GM21528 (cell line): ENCODE data around the gene HMOX1.
A peak's percentile ranks its signal among the peaks of the same experiment; 100 is the strongest.
"Not testable (repeated sequence)": the region's sequence is repeated elsewhere in the genome, so short reads cannot be mapped to it uniquely, and the experiment has no call there.

Experiments used
- ATAC-seq: cut with Tn5 transposase; IDR thresholded peaks from one replicate; pipeline ENCODE4 v1.9.1; 2021; ENCODE audit warnings: mild to moderate bottlenecking, moderate library complexity; ENCODE audit not compliant: unreplicated experiment, low FRiP score

HMOX1 gene

GRCh38 chr22:35378621-35379020 lies 2.3 kb upstream of the HMOX1 start:
- ATAC-seq: no peak

- ATAC-seq: no peak
Observed at GRCh38 chr22:35379146-35379993, 1.5 kb upstream of the HMOX1 start.

- no peak for ATAC-seq
Observed at GRCh38 chr22:35380013-35380412, 883 bp upstream of the HMOX1 start.

GRCh38 chr22:35381424-35382009 lies 621 bp downstream of the HMOX1 start:
- peak; percentile 11 for ATAC-seq

- no peak for ATAC-seq
Observed at GRCh38 chr22:35383679-35384071, 2.8 kb downstream of the HMOX1 start.

- ATAC-seq: no peak
Observed at GRCh38 chr22:35384527-35384926, 3.6 kb downstream of the HMOX1 start.

GRCh38 chr22:35384975-35385588 lies 4.2 kb downstream of the HMOX1 start:
- no peak for ATAC-seq

- no peak for ATAC-seq
Observed at GRCh38 chr22:35386670-35387288, 5.9 kb downstream of the HMOX1 start.

- no peak for ATAC-seq
Observed at GRCh38 chr22:35390933-35391332, 10.0 kb downstream of the HMOX1 start.

- no peak for ATAC-seq
Observed at GRCh38 chr22:35392357-35392756, 11.5 kb downstream of the HMOX1 start.

GRCh38 chr22:35393116-35394010 lies 12.5 kb downstream of the HMOX1 start:
- no peak for ATAC-seq

GRCh38 chr22:35394011-35394312 lies 13.1 kb downstream of the HMOX1 start:
- no peak for ATAC-seq

GRCh38 chr22:35394810-35395563 lies 14.1 kb downstream of the HMOX1 start:
- ATAC-seq: no peak

GRCh38 chr22:35396622-35397021 lies 15.7 kb downstream of the HMOX1 start:
- ATAC-seq: not testable (repeated sequence)

GRCh38 chr22:35397095-35397904 lies 16.4 kb downstream of the HMOX1 start:
- ATAC-seq: no peak

- no peak for ATAC-seq
Observed at GRCh38 chr22:35398591-35398973, 17.7 kb downstream of the HMOX1 start.

- ATAC-seq: no peak
Observed at GRCh38 chr22:35399114-35399677, 18.3 kb downstream of the HMOX1 start.

- peak; percentile 79 for ATAC-seq
Observed at GRCh38 chr22:35399678-35400500, 19.0 kb downstream of the HMOX1 start, which contains the start of gene MCM5. Gene MCM5 (plus strand): TSS chr22:35400140. CDS start chr22:35400439, 299 bp downstream.
